ENCODE data around the gene WDR77.
A peak's percentile ranks its signal among the peaks of the same experiment; 100 is the strongest.

Gene WDR77

GRCh38 chr1:111424281-111424680 is 24.8 kb downstream of the WDR77 start:
- no peak for DNase-seq

GRCh38 chr1:111422546-111423391 is 26.3 kb downstream of the WDR77 start:
- DNase-seq = no peak

- no peak for DNase-seq
These were observed 28.7 kb downstream of the WDR77 start for GRCh38 chr1:111420377-111420776.

GRCh38 chr1:111419037-111419436 is 30.0 kb downstream of the WDR77 start:
- DNase-seq = no peak

- no peak for DNase-seq
These were observed 31.3 kb downstream of the WDR77 start for GRCh38 chr1:111417755-111418154.

GRCh38 chr1:111415461-111415860 is 33.6 kb downstream of the WDR77 start:
- DNase-seq = no peak

- DNase-seq = no peak
These were observed 34.3 kb downstream of the WDR77 start for GRCh38 chr1:111414756-111415155.

GRCh38 chr1:111412839-111413238 is 36.2 kb downstream of the WDR77 start:
- DNase-seq = no peak

- DNase-seq = no peak
These were observed 41.8 kb downstream of the WDR77 start for GRCh38 chr1:111407301-111407700.

GRCh38 chr1:111406321-111406768 is 42.7 kb downstream of the WDR77 start:
- DNase-seq = no peak

- no peak for DNase-seq
These were observed 44.5 kb downstream of the WDR77 start for GRCh38 chr1:111404588-111404987.

GRCh38 chr1:111402083-111402482 is 47.0 kb downstream of the WDR77 start:
- DNase-seq = no peak

GRCh38 chr1:111399792-111400610 is 49.1 kb downstream of the WDR77 start:
- DNase-seq = peak; percentile 77

- no peak for DNase-seq
These were observed 56.6 kb downstream of the WDR77 start for GRCh38 chr1:111392460-111392945.

- no peak for DNase-seq
These were observed 57.0 kb downstream of the WDR77 start for GRCh38 chr1:111392042-111392441.
